ENCODE results near the gene ARHGAP26.

Gene ARHGAP26

DNA sequence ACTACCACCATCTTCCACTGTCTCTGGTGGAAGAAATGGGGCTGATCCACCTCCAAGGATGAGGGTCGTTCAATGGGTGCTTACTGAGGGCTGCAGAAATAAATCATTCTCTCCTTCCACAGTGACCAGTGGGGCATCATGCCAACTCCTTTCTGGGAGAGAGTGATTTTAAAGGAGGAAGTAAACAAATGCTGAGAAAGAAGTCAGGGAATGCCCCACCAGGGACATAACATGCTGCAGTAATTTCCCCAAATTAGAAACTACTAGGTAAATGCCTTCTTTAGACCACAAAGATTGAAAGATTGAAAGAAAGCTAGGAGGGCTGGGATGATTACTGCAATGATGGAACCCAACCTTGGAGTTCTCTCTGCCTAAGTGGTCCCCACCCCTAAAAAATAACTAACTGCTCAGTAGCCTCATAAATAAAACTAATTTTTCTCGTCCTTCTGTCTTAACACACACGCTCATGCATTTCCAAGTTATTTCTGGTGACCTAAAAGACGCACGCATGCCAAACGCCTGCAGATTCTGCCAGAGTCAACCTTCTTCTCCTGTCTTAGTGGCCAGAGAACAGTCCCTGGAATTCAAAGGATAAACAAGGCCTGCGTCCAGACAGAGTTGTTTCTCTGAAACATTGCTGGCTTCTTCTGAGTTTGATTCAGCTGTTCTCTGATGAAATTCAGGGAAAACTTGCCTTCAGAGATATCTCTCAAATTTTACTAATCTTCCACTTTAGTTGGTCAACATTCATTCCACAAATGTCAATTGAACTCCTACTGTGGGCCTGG is 383.3 kb downstream of the ARHGAP26 start:
- no peak for DNase-seq

DNA sequence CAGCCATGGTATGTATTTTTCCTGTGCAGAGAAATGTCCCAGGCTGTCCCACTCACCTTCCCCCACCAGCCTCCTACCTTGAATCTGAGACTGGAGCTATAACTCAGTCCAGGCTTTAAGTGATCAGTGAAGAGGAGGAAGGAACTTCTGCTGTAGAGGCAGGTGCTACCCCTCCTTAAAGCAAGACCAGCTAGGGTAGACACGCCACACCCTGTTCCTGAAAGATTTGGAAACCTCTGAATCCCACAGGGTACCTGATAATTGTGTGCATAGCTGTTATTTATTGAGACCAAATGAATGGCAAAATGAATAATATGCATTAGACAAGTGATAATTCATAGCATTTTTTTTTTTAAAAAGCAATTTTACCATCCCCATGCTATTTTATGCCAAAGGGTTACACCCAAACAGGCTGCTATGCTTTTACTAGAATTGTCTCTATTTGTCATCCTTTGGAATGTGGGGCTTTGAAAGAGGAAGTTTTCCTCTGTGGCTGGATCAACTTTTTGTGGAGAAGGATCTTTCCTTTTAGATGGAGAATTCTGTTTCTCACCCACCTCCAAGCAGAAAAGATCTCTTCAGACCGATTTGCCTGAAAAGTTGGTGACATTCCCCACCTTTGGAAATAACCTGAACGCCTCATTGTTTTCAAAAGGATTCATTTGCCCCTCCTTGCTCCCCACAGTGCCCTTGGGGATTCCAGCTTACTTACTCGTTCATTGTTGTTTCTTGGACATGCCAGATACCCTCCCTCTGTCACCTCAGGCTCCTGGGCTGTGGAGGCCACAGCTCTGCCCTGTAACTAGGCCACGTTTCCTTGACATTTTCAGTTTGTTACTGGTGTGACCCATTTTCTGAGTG is 384.6 kb downstream of the ARHGAP26 start:
- no peak for DNase-seq

DNA sequence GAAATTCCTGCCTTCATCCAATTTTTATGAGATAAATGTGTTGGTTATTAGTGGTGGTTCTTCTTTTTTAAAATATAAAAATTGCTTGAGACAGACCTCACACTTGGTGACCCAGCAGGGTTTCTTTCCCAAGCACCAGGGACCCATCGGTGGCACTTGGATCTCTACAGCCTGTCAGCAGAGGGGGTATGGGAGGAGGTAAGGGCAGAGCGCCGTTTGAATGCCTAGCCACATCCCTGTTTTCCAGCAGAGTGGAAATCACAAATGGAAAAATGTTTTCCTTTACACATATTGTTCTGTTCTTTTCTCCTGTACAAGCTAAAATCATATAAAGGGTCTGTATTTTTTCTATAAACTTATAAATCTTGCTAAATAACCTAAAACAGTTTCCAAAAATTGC is 385.3 kb downstream of the ARHGAP26 start:
- no peak for DNase-seq

DNA sequence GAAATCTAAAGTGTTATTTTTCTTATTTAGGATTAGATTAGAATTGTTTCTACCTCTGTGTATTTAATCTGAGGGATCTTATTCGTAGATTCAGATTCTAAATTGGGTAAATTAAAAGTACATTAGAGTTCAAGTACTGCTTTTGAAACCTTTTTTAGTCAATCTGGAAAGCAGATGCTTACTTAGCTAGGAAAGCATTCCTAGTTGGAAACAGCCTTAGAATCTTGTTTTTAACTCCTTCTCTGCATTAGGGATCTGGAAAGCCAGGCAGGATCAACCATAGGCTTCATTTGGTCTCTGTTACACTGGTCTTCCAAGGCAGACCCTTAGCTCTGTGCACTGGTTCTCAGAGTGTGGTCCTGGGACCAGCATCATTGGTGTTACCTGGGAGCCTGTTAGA is 385.9 kb downstream of the ARHGAP26 start:
- no peak for DNase-seq

DNA sequence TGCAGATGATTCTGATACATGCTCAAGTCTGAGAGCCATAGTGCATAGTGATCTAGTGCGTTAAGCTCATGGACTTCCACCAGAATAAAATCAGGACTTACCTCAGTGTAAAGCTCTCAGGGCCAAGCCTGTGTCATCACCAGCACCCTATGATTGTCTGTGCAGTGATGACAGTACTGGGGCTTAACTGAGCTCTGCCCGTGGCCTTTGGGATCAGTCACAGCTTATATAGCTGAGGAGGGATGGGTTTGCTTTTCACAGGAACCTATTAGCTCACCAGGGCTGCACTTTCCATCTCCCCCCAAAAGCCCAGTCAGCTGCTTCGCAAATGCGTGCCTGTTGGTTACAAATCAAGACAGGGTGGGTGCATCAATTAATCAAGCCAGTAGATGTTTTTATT is 386.4 kb downstream of the ARHGAP26 start:
- DNase-seq, result no peak

DNA sequence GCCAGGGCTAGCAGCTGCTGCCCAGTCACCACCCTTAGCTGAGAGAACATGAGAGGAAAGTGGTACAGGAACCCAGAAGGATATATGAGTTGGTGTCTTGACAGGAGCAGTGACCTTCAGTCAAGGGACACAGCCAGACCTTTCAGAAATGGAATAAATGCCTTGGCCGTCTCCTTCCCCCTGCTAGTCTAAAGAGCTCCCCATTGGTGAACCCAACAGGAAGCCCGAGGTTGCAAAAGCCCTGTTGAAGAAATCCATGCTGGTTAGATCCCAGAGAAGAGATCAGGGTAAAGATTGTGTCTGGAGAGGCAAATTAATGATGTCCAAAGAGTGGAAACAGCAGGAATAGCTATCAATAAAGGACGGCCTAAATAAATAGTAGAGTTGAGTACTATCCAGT is 388.9 kb downstream of the ARHGAP26 start:
- DNase-seq, result no peak

DNA sequence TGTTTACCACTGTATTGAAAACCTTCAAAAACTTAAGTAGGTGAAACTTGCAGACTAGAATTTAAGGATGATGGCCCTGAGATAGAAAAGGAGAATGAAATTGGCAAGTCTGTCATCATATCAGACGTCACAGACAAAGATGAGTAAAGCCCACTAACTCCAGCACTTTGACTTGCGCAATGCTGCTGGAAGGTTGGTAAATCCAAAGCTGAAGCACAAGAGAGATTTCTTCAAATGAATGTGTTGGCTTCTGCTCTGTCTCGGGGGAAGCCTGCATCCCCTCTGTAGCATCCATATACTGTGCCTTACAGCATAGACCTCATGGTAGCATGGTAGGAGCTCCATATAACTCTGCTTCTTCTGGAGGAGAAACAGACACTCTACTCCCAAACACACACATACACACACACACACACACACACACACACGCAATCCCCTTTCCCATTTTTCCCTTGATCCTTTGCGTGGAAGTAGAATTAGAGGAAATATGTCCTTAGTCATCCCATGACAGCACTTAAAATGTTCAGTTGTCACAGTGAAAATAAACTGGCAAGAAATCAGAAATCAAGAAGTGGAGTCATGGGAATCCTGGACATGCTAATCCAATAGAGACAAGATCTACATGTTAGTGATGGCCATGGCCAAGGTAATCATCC is 391.8 kb downstream of the ARHGAP26 start:
- no peak for DNase-seq

DNA sequence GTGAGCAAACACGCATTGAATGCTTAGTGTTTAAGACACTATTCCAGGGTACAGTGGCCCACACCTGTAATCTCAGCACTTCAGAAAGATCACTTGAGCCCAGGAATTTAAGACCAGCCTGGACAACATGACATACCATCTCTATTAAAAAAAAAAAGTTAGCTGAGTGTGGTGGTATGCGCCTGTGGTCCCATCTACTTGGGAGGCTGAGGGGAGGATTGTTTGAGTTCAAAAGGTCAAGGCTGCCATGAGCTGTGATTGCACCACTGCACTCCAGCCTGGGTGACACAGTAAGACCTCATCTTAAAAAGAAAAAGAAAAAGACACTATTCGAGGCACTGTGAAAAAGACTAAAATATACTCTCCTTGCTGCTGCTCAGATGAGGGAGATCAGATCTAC is 392.6 kb downstream of the ARHGAP26 start:
- DNase-seq, result no peak

DNA sequence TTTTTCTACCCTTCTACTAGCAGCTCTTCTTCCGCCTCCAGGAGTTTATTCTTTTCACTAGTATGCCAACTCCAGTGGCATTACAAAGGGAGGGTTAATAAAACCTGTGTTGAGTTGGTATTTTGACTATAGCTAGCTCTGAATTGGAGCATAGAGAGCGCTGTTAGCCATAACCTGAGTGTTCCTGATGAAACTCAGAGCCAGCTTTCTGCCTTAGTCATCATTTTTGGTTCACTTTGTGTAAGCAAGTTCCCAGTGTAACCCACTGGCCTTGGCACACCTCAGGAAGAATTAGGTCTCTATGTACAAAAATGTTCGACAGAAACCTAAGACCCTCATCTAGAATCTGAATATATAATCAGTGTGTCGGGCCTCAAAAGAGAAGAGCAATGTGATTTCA is 394.4 kb downstream of the ARHGAP26 start:
- DNase-seq, result no peak

DNA sequence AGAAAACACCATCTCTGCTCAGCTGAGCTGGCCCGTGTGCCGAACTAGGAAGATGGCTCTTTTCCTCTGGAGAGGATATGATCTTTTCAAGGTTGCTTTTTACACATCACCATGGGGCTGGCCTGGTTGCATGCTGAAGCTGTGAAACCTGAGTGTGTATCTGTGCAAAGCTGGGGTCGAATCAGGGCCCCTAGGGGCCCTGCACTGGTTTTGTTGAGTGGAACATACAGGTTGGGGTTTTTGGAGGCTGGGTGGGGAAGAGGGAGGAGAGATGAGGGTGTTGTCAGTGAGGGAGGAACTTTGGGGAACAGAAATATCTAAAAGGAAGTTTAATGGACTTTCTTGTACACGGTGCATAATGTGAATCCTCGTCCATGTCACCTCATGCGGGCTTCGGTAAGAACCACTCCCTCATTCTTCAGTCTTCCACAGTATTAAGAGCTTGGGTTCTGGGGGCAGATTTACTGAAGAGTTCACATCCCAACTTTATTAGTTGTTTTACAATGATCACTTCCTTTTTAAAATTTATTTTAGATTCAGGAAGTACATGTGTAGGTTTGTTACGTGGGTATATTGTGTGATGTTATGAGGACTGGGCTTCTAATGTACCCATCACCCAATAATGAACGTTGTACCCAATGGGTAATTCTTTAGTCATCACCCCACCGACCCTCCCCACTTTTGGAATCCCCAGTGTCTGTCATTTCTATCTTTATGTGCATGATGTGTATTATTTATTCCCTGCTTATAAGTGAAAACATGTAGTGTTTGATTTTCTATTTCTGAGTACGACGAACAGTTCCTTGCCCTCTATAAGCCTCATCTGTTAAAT is 395.1 kb downstream of the ARHGAP26 start:
- no peak for DNase-seq

DNA sequence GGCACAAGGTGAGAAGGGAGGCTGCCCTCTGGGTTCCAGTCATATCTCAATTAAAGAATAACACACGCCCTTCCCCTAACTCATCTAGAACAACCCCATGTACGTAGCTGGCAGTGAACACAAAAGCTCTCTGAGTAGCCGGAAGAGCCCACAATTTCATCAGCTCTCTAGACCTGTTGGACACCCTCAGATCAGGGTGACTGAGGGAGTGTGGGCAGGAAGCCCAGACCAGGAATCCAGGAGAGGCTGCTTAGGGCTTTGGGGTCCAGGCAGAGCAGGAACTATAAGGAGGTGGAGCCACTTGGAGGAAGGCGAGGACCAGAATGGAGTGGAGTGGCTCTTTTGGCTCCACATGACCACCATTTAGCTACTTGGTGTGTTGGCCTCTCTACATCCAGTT is 395.9 kb downstream of the ARHGAP26 start:
- no peak for DNase-seq

DNA sequence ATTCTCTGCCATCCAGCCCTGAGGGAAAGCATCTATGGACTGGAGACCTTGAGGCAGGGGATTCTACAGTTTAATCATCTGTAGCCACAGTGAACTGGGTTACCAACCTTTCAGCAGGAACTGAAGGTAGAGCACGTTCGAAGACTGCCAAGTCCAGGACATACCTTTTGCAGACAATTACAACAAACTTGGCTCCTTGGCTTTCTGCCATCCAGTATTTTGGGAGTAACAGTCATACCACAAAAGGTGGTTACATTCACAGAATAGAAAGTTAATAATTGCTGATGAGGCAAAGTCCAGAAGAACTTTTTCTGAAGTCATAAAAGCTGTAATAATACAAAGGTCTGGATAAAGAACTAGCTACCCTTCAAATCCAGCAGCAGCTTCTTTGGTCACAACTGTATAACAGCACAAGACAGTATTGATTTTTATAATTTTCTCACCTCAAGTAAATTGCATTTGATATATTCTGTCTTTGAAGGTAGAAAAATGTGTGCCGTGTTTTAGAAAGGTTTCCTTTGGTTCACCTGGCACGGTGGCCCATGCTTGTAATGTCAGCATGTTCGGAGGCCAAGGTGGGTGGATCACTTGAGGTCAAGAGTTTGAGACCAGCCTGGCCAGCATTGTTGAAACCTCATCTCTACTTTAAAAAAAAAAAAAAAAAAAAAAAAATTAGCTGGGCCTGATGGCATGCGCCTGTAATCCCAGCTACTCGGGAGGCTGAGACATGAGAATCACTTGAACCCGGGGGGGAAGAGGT is 396.7 kb downstream of the ARHGAP26 start:
- no peak for DNase-seq

DNA sequence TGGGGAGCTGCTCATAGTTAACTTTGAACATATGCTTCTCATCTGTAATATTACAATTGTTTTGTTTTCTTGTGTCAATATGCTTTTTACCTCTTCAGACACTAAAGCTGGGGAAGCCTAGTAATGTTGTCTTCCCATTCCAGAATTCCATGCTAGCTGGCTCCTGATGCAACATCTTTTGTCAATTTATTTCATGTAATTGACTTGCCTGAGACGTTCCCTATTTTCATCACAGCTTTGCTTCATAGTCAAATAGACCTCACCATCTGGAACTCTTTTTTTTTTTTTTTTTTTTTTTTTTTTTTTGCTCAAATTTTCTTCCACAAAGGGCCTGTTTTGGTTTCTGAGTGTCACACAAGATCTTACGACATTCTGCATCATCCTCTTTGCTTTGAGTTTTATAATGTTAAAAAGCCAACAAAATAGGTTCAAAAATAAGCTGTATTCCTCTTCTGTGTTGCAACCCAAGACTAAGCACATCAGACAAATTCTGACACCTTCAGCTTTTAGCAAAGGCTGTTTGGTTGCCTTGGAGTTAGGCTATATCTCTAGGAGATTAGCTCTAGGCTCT is 398.1 kb downstream of the ARHGAP26 start:
- no peak for DNase-seq

DNA sequence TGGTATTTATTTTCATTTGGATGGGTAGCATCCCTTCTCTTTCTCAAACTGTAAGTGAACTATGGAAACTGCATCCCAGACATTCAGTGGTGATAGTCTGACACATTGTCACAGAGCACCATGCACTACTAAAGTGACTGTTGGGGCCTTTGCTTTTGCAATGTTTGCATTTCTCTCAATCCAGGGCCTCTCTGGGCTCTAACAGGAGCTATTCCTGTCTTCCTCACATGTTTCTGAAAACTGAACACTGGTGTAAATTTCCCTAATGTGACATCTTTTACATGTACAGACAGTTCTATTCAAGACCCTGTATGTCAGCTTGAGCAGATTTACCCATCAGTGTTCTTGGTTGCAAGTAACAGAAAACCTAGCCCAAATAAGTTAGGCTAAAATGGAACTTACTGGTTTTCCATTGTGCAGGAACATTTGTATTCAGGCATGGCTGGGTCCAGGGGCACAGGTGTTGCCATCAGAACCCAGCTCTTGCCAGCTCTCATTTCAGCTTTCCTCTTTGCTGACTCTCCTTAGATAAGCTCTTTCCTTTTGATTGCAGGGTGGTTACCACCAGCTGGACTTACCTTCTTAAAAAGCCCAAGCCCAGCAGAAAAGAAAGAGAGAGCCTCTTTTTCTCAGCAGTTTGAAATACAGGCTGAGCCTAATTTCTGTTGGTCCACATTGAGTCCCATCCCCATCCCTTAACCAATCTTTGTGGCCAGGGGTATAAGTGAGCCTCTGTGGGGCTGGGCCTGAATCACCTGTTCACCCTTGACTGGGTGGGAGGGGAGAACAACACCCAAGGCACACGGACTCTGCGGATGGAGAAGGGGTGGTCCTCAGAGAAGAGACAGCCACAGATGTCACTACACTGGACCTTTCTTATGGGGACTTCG is 399.0 kb downstream of the ARHGAP26 start:
- DNase-seq, result no peak

DNA sequence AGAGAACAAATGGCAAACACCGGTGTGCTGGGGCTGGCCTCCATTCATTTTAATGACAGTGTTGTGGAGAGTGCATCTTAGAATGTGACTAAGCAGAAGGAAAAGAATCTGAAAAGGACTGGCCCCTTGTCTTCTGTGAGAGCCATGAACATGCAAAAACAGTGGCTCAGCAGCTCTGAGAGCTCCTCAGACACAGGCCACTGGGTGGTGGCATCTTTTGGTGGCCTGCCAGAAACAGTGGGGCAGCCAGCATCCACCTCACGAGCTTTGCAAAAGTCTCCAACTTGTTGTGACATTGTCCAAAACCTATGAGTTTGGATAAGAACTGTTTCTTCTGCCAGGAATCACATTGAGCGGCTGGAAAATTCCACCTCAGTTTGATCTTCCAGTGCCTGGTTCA is 399.9 kb downstream of the ARHGAP26 start:
- no peak for DNase-seq

DNA sequence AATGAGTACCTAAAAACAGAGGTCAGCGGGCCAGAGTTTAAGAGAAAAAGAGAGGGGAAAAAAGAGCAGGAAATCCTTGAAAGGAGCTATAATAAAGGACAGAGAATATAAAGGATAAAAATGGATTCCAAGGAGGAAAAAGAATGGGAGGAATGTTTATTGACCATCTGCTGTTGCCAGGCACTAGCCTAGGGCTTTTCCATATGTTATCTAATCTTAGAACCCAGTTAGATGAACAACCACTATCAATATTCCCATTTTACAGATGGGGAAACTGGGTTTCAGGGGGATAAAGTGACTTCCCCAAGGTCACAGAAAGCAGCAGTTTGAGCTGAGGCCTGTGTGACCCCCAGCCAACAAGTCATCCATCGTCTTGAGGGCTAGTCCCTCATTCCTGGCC is 400.8 kb downstream of the ARHGAP26 start:
- DNase-seq, result no peak

DNA sequence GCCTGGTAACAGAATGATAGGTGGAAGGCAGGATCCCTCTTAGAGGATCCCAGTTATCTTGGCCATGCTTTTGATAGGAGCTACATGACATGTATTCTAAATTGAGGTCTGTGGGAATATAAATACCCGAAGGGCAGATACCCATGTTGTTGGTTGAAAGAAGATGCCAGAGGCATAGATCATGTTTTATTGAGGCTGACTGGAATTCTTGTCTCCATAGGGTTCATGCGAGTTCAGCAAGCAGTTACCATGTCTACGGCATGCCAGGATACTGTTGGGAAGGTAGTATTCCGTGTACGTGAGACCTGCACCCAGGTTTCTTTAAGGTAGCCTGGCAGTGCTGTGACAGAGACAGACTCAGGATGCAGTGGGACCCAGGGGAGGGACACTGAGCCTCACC is 402.6 kb downstream of the ARHGAP26 start:
- DNase-seq, result no peak

DNA sequence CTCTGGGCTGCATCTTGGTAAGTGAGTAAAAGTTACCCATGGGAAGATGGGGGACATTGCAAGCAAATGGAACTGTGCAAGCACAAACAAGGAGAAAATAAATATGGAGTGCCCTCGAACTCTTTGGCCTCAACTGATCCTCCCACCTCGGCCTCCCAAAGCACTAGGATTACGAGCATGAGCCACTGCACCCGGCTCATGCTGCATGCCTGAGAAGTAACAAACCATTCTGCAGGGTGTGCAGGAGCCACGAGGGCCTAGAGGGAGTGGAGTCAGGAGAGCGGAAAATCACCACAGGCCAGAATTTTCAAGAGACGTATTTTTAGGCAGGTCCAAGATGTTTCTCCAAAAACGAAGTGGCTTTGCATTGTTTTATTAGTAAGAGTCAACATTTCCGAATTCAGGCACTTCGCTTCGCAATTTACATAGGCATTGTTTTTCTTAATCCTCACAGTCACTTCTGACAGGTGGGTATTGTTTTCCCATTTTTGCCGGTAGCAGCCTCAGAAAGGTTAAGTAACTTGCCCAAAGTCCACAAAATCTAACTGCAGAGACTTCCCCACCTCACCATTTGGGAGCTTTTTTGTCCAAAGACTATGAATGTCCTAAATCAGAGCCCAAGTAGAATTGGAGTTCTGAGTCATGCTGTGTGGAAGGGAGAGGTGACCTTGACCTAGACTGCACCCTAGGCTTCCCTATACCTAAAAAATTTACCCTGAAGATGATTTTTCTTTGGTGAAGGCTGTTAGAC is 403.1 kb downstream of the ARHGAP26 start:
- no peak for DNase-seq

DNA sequence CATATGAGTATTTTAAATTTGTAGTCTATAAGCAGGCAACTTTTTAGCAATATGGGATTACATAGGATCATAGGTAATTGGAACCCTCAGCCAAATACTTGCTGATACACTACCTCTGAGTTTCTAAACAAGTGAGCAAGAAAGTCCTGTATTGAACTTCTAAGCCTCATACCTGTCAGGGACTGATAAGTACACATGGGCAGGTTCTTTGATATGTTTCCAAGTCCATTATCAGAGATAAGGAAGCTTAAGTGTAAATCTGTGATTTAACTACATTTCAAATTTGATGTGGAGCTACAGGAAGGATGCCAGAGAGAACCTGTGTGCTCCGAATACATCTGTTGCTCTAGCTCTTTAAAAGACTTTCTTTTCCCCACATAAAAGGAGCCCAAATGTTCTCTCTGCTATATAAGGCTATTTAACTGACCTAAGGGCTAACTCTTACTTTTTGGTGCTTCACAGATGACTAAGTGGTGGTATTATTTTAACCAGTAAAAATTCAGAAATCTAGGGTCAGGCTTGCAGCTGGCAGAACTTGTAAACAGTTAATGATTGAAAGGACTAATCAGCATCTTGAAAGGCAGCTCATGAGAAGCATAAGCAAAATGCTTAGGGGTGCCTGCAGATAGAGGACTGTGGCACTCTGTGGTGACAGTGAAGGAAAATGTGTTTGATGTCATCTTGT is 404.7 kb downstream of the ARHGAP26 start:
- DNase-seq, result no peak
